KMS-11 (cell line): Measurements from ENCODE around the gene BRF1.

Experiments used
- H2AFZ ChIP-seq: fragments of 200-600 bp; sonication (generic); 2 replicates; pipeline ENCODE4 v1.6.1; 2016; ENCODE audit warnings: antibody characterized with exemption, mixed run types, low read depth
- H3K27ac ChIP-seq: fragments of 200-600 bp; sonication (generic); 2 replicates; pipeline ENCODE4 v1.6.1; 2016; ENCODE audit warnings: mild to moderate bottlenecking, mixed run types
- H3K27me3 ChIP-seq: fragments of 200-600 bp; sonication (generic); 2 replicates; pipeline ENCODE4 v1.6.1; 2017; ENCODE audit warnings: mild to moderate bottlenecking, low read depth, mixed run types, moderate library complexity; ENCODE audit not compliant: insufficient read depth
- H3K36me3 ChIP-seq: fragments of 200-600 bp; sonication (generic); 2 replicates; pipeline ENCODE4 v1.6.1; 2017; ENCODE audit warnings: mild to moderate bottlenecking, mixed run types; ENCODE audit not compliant: insufficient read depth
- H3K4me1 ChIP-seq: fragments of 200-600 bp; sonication (generic); 2 replicates; pipeline ENCODE4 v1.6.1; 2016; ENCODE audit warnings: mild to moderate bottlenecking, low read depth, mixed run types; ENCODE audit not compliant: poor library complexity, severe bottlenecking
- H3K4me2 ChIP-seq: fragments of 200-600 bp; sonication (generic); 2 replicates; pipeline ENCODE4 v1.7.0; 2016; ENCODE audit warnings: mild to moderate bottlenecking, mixed run types
- H3K4me3 ChIP-seq: fragments of 200-600 bp; sonication (generic); IDR thresholded peaks from 2 replicates; pipeline ENCODE4 v1.6.1; 2017; ENCODE audit warnings: low read depth, low read length, mixed read lengths; ENCODE audit not compliant: insufficient read depth
- H3K79me2 ChIP-seq: fragments of 200-600 bp; sonication (generic); 2 replicates; pipeline ENCODE4 v1.6.1; 2016; ENCODE audit warnings: low read depth, mixed run types; ENCODE audit not compliant: insufficient read depth
- H3K9ac ChIP-seq: fragments of 200-600 bp; sonication (generic); 2 replicates; pipeline ENCODE4 v1.6.1; 2016; ENCODE audit warnings: mild to moderate bottlenecking, mixed run types
- H4K20me1 ChIP-seq: fragments of 200-600 bp; sonication (generic); 2 replicates; pipeline ENCODE4 v1.6.1; 2016; ENCODE audit warnings: mild to moderate bottlenecking, mixed run types; ENCODE audit not compliant: insufficient read depth
- CTCF ChIP-seq: fragments of 200-600 bp; sonication (generic); conservative IDR thresholded peaks from 2 replicates; pipeline ENCODE4 v1.6.1; 2017; ENCODE audit warnings: low read depth, mild to moderate bottlenecking, antibody characterized with exemption, low read length, moderate library complexity, mixed read lengths

The BRF1 gene

DNA sequence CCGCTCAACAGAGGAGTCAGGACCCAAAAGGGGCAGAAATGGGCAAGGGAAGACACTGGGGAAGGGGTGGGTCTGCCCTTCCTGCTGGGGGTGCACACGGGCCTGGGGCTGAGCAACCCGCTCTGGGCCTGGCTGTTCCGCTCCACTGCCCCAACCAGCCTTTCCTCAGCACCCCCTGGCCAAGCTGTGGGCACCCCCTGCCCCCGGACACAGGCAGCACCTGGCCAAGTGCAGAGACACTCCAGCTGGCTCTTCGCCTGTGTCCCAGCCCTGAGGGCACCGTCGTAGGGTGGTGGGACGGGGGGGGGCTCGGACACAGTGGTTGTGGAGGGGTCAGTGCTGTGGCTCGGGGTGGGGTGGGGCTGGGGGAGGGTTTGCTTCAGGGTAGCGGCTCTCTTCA lies 24.1 kb upstream of the BRF1 start:
- no peak overlapping the region for H3K9ac ChIP-seq
- H2AFZ ChIP-seq: no peak overlapping the region
- no peaks in the 10 kb centered on the region for H3K36me3 ChIP-seq

GRCh38 chr14:105324080-105324778 lies 23.4 kb upstream of the BRF1 start:
- Histone ChIP-seq H3K4me2 (peak overlapping the region; percentile 36; the same call in 1 of the 2 replicates), H3K4me3 (no peak overlapping the region), H3K27ac (no peak overlapping the region), H4K20me1 (no peaks in the 10 kb centered on the region), H3K9ac (no peak overlapping the region), H3K4me1 (peaks cover 7% of the 10 kb centered on the region), H3K27me3 (no peaks in the 10 kb centered on the region), H2AFZ (no peak overlapping the region), H3K36me3 (no peaks in the 10 kb centered on the region), H3K79me2 (no peaks in the 10 kb centered on the region)
- no peak for TF ChIP-seq CTCF

More for the DNA sequence above, 24.1 kb upstream of the BRF1 start:
- H3K4me3 ChIP-seq: no peak overlapping the region
- no peaks in the 10 kb centered on the region for H3K27me3 ChIP-seq
- TF ChIP-seq CTCF: no peak
- H3K4me2 ChIP-seq: peak overlapping the region; percentile 36; the same call in 1 of the 2 replicates
- H3K4me1 ChIP-seq: peaks cover under 1% of the 10 kb centered on the region
- no peaks in the 10 kb centered on the region for H4K20me1 ChIP-seq
- no peak overlapping the region for H3K27ac ChIP-seq
- no peaks in the 10 kb centered on the region for H3K79me2 ChIP-seq

GRCh38 chr14:105323663-105324062 lies 22.9 kb upstream of the BRF1 start:
- H4K20me1 ChIP-seq: no peaks in the 10 kb centered on the region
- no peaks in the 10 kb centered on the region for H3K79me2 ChIP-seq
- H3K4me1 ChIP-seq: peaks cover 12% of the 10 kb centered on the region
- H2AFZ ChIP-seq: no peak overlapping the region
- no peak overlapping the region for H3K9ac ChIP-seq
- no peak overlapping the region for H3K4me3 ChIP-seq
- no peaks in the 10 kb centered on the region for H3K36me3 ChIP-seq
- H3K27ac ChIP-seq: no peak overlapping the region
- no peak overlapping the region for H3K4me2 ChIP-seq
- no peaks in the 10 kb centered on the region for H3K27me3 ChIP-seq
- TF ChIP-seq CTCF: no peak

- Histone ChIP-seq H4K20me1 (no peaks in the 10 kb centered on the region), H2AFZ (no peak overlapping the region), H3K4me1 (peaks cover 12% of the 10 kb centered on the region), H3K79me2 (no peaks in the 10 kb centered on the region), H3K27ac (no peak overlapping the region), H3K9ac (no peak overlapping the region), H3K36me3 (no peaks in the 10 kb centered on the region), H3K27me3 (no peaks in the 10 kb centered on the region), H3K4me2 (no peak overlapping the region), H3K4me3 (no peak overlapping the region)
- no peak for TF ChIP-seq CTCF
These were observed 22.2 kb upstream of the BRF1 start for GRCh38 chr14:105322791-105323556.
